Skin epidermis (tissue), 12 donors: ENCODE measurements around the gene CCDC191.

Experiments
- H3K27ac ChIP-seq, 21 experiments: fragments of 200-600 bp; sonication (generic) in 11 of 21; one replicate each; pipeline ENCODE4 v1.5.0; 2020; ENCODE audit warnings: mild to moderate bottlenecking in 3 of 21, inconsistent platforms in 2 of 21, moderate library complexity in 2 of 21
- H3K4me3 ChIP-seq, 7 experiments: fragments of 200-600 bp; sonication (generic) in 2 of 7; one replicate each; pipeline ENCODE4 v1.5.0; 2020; ENCODE audit warnings: inconsistent platforms in 2 of 7, mild to moderate bottlenecking in 2 of 7, moderate library complexity in 1 of 7

The CCDC191 gene

GRCh38 chr3:113981803-113982202 lies 74.5 kb downstream of the CCDC191 start:
- Histone ChIP-seq H3K27ac (no peak overlapping the region), H3K4me3 (no peak overlapping the region)

GRCh38 chr3:113979916-113980315 lies 76.4 kb downstream of the CCDC191 start:
- no peak overlapping the region for H3K4me3 ChIP-seq

DNA sequence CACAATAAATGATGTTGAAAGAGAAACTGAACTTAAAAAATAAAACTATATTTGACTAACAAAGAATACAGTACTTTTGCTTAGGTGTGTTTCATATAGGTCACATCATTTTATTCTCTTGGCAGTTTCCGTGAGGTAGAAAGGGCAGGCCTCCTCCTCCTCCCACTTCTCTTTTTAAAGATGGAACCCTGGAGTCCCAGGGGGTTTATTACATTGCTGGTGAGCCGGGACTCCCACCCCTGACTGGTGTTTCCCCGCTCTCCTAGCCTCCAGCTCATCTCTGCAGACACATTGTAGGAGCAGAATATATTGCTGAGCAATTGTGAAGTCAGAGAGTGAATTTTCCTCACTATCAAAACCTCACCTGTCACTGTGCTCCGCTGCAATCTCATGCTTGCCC lies 78.5 kb downstream of the CCDC191 start:
- no peak overlapping the region for H3K27ac ChIP-seq
- H3K4me3 ChIP-seq, result no peak overlapping the region

More at GRCh38 chr3:113979916-113980315, 76.4 kb downstream of the CCDC191 start:
- no peak overlapping the region for H3K27ac ChIP-seq

GRCh38 chr3:113968986-113969385 lies 87.3 kb downstream of the CCDC191 start:
- Histone ChIP-seq H3K27ac (no peak overlapping the region), H3K4me3 (no peak overlapping the region)

- Histone ChIP-seq H3K27ac (no peak overlapping the region), H3K4me3 (no peak overlapping the region)
Observed at GRCh38 chr3:113966172-113966571, 90.2 kb downstream of the CCDC191 start.

- H3K27ac ChIP-seq, result no peak overlapping the region
- H3K4me3 ChIP-seq, result no peak overlapping the region
Observed at GRCh38 chr3:113963879-113964278, 92.4 kb downstream of the CCDC191 start.

DNA sequence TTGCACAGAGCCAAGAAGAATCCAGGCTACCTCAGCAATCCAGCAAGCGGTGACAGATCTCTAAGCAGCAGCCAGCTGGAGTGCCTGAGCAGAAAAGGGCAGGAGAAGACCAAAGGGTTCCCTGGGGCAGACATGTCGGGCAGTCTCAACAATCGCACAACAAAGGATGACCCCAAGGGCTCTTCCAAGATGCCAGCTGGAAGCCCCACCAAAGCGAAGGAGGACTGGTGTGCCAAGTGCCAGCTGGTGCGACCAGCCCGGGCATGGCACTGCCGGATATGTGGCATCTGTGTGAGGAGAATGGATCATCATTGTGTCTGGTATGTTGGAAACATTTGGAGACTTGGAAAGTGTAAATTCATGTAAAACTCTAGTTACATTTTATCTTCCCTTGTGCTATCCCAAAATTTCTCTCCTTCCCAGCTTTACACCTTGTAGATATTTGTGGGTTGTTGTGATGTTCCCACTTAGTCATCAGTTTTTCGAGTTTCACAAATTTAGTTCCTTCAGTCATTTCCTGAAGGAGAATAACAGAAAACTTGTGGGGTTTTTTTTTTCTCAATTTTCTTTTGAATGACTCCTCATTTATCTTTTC lies 102.1 kb downstream of the CCDC191 start:
- H3K27ac ChIP-seq, result no peak overlapping the region
- H3K4me3 ChIP-seq, result no peak overlapping the region

DNA sequence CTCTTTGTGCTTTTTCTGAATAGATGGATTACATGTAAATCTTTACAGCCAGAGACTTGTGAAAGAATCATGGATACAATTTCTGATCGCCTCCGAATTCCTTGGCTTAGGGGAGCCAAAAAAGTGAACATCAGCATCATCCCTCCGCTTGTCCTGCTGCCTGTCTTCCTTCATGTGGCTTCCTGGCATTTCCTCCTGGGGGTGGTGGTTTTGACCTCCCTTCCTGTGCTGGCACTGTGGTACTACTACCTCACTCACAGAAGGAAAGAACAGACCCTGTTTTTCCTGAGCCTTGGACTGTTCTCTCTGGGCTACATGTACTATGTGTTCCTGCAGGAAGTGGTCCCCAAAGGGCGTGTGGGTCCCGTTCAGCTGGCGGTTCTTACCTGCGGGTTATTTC lies 102.6 kb downstream of the CCDC191 start:
- Histone ChIP-seq H3K27ac (no peak overlapping the region), H3K4me3 (no peak overlapping the region)

DNA sequence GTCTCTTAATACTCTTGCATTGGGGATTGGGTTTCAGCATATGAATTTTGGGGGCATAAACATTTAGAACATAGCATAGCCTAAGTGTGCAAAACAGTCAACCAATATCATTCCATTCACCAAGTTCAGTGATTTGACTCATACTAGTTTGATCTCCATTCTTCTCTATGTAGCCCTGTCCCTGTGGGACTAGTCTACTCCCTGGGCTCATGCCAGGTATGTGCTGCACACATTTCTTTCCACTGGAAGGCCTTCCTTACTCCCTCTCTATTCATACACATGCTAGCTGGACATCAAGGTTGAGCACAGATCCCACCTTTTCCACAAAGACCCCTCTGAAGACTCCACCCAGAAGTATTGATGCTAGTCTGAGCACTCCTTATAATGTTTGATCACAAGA lies 103.4 kb downstream of the CCDC191 start:
- Histone ChIP-seq H3K27ac (no peak overlapping the region), H3K4me3 (no peak overlapping the region)

GRCh38 chr3:113948015-113948917 lies 108.1 kb downstream of the CCDC191 start:
- peak overlapping the region in 11 of 21 experiments; percentile 5 to 75 (median 52) for H3K27ac ChIP-seq
- peak overlapping the region; percentile 64 to 80 (median 71) for H3K4me3 ChIP-seq

- peak within 1 kb of the TSS; percentile 64 to 80 (median 71) for H3K4me3 ChIP-seq
- peak within 1 kb of the TSS in 15 of 21 experiments; percentile 5 to 75 (median 52) for H3K27ac ChIP-seq
Observed at GRCh38 chr3:113947372-113948014, 108.8 kb downstream of the CCDC191 start, which contains the start of gene ZDHHC23. ZDHHC23 (plus strand) TSS chr3:113948013; CDS start chr3:113948803, 790 bp downstream.

- H3K4me3 ChIP-seq, result peak overlapping the region in 5 of 7 experiments; percentile 69 to 80 (median 71)
- peak overlapping the region in 1 of 21 experiments; percentile 75 for H3K27ac ChIP-seq
Observed at GRCh38 chr3:113946831-113947230, 109.5 kb downstream of the CCDC191 start.

DNA sequence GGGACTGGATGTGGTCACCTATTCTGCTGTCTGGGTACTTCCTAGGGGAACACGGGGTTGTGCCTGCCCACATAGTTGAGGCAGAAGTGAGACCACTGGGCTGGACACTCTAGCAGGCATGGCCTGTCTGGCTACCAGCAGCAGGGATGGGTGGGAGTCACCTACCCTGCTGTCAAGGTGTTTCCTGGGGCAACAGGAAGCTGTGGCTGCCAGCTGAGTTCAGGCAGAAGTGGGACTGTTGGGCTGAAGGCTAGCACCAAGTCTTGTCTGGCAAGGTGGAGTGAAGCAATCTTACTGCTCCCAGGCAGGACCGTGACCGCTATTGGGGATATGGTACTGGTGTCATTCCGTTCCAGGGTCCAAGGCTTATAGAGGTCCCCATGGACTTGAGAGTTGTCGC lies 128.8 kb downstream of the CCDC191 start:
- Histone ChIP-seq H3K4me3 (no peak overlapping the region), H3K27ac (no peak overlapping the region)

- no peak overlapping the region for H3K4me3 ChIP-seq
- no peak overlapping the region for H3K27ac ChIP-seq
Observed at GRCh38 chr3:113914646-113915045, 141.7 kb downstream of the CCDC191 start.
